Measurements from ENCODE around the gene SHMT2. TPM values are rescaled to one million over a fixed set of nuclear protein-coding genes. Genes with fewer than 3 reads are reported as not detected.
A peak's percentile ranks its signal among the peaks of the same experiment; 100 is the strongest.

The SHMT2 gene
- total and polyA plus RNA-seq, 9 of the 15 experiments (the other 6 are each of a cell fraction or from before 2014, with no cell fraction given): 46.1 to 319 (median 115) TPM

GRCh38 chr12:57229046-57229633 is 371 bp upstream of the SHMT2 start:
- Histone ChIP-seq H4K20me1 (replicated peaks; ENCODE audit: control insufficient read depth, insufficient read depth, low read length) (peaks cover 12% of the 10 kb centered on the region), H3K27ac (ENCODE audit: extremely low read depth, low read depth, low read length) (peak overlapping the region; percentile 82), H3K27me3 (ENCODE audit: control insufficient read depth in 2 of 2, insufficient read depth in 2 of 2, low read length in 2 of 2) (no peaks in the 10 kb centered on the region), H3K9me3 (replicated peaks; ENCODE audit: control insufficient read depth, insufficient read depth, low read depth, low read length) (no peaks in the 10 kb centered on the region), H3K79me2 (ENCODE audit: control insufficient read depth, insufficient read depth, low read length) (peaks cover 28% of the 10 kb centered on the region), H3K4me1 (replicated peaks in 1 of 2; ENCODE audit: control insufficient read depth in 2 of 2, insufficient read depth in 2 of 2, low read length in 2 of 2) (peaks cover 39 to 64% of the 10 kb centered on the region in 2 experiments), H3K9me1 (ENCODE audit: control insufficient read depth, insufficient read depth, low read length) (peaks cover 7% of the 10 kb centered on the region), H3K4me3 (peak overlapping the region; percentile 64), H3K4me2 (ENCODE audit: insufficient read depth, low read length) (peak overlapping the region; percentile 97), H3K9ac (ENCODE audit: insufficient read depth in 1 of 2, low read depth in 2 of 2, low read length in 2 of 2) (peak overlapping the region; percentile 92 to 96), H3K36me3 (ENCODE audit: control insufficient read depth, insufficient read depth, low read length) (peaks cover 36% of the 10 kb centered on the region; the same call in 2 of the 3 replicates), H2AFZ (ENCODE audit: low read depth, low read length) (peak overlapping the region; percentile 97)
- POLR2A ChIA-PET: interaction anchor here (0.5 to 2.3 kb wide), 14 partner anchors 10 to 291 kb away, joined by 3 to 33 read pairs (median 4); partner anchors contain the start of genes DDIT3, GLI1, NEMP1 and NXPH4
- in situ Hi-C loops (cut with MboI): no loop called here
- FAIRE-seq (no peak), DNase-seq (ENCODE audit: extremely low read depth in 1 of 4, low spot score in 3 of 4) (no peak), ATAC-seq (no peak; the same call in 2 of the 3 replicates)
- intact Hi-C loops (cut with micrococcal nuclease): no loop called here
- TSS peak; percentile 89 for BruUV-seq (replicated peaks)
- WGBS (ENCODE audit: insufficient coverage, low coverage, missing lambda C conversion rate): 11% methylated on average over 7 of the region's 9 CpGs
- CTCF ChIA-PET (ENCODE audit: low intra/inter-chr PET ratio): interaction anchor here (0.7 to 0.9 kb wide), 2 partner anchors 14 to 16 kb away, joined by 3 read pairs; no protein-coding TSS in a partner anchor
- TF ChIP-seq SIX5 (IDR thresholded peaks at IDR 0.05; ENCODE audit: borderline replicate concordance in 1 of 2, insufficient read depth in 1 of 2, low read depth in 1 of 2, low read length in 2 of 2) (peak; percentile 62 to 73; a peak in 2 of 4 replicates), CTCF (IDR thresholded peaks at IDR 0.05 in 2 of 3, conservative IDR thresholded peaks at IDR 0.05 in 1 of 3; ENCODE audit: insufficient read depth in 2 of 3, low read depth in 1 of 3, low read length in 3 of 3) (peak in 1 of 3 experiments; percentile 7; a peak in 1 of 6 replicates), ZNF644 (tag; IDR thresholded peaks at IDR 0.05; ENCODE audit: low read depth) (no peak), ATF1 (CRISPR knock-in tag; IDR thresholded peaks at IDR 0.05) (no peak), ATF1 (tag; IDR thresholded peaks at IDR 0.05) (no peak), KDM1A (IDR thresholded peaks at IDR 0.05) (no peak), FOSL1 (tag; conservative IDR thresholded peaks at IDR 0.05) (0 out of 2 replicates have a peak, but pooled peaks have one; percentile 9), NR1H2 (CRISPR knock-in tag; IDR thresholded peaks at IDR 0.05) (no peak), TEAD4 (IDR thresholded peaks at IDR 0.05; ENCODE audit: low read length) (0 out of 2 replicates have a peak, but pooled peaks have one; percentile 8), TEAD4 (CRISPR knock-in tag; IDR thresholded peaks at IDR 0.05; ENCODE audit: borderline replicate concordance) (no peak), ZKSCAN8 (CRISPR knock-in tag; IDR thresholded peaks at IDR 0.05) (peak; percentile 95), AFF1 (IDR thresholded peaks at IDR 0.05; ENCODE audit: low read depth in 1 of 2, partially characterized antibody in 2 of 2) (peak in 1 of 2 experiments; percentile 41), ZNF384 (IDR thresholded peaks at IDR 0.05; ENCODE audit: low read depth, low read length) (peak; percentile 44; the same call in 1 of the 2 replicates)
- TF ChIP-seq, protein P1, sequence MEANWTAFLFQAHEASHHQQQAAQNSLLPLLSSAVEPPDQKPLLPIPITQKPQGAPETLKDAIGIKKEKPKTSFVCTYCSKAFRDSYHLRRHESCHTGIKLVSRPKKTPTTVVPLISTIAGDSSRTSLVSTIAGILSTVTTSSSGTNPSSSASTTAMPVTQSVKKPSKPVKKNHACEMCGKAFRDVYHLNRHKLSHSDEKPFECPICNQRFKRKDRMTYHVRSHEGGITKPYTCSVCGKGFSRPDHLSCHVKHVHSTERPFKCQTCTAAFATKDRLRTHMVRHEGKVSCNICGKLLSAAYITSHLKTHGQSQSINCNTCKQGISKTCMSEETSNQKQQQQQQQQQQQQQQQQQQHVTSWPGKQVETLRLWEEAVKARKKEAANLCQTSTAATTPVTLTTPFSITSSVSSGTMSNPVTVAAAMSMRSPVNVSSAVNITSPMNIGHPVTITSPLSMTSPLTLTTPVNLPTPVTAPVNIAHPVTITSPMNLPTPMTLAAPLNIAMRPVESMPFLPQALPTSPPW (CRISPR knock-in tag; IDR thresholded peaks at IDR 0.05): peak; percentile 30

Data from K562 (cell line).